Ovary (tissue), 9 donors: ENCODE results near the gene ANKRD26. TPM values are rescaled to one million over a fixed set of nuclear protein-coding genes. Genes with fewer than 3 reads are reported as not detected.
"Not testable (repeated sequence)": the region's sequence is repeated elsewhere in the genome, so short reads cannot be mapped to it uniquely, and the experiment has no call there.

ENCODE experiments used
- DNase-seq, 5 donors: peaks; one replicate each; pipeline ENCODE4 v3.0.0-alpha.2; 2019 to 2020
- H3K27ac ChIP-seq, 2 donors: fragments of 200-600 bp; one replicate each; pipeline versions ENCODE4 v1.5.1 to v1.8.0; 2019 to 2022
- H3K27me3 ChIP-seq: fragments of 200-600 bp; one replicate; pipeline ENCODE4 v1.8.0; 2022
- H3K36me3 ChIP-seq: fragments of 200-600 bp; sonication (generic); one replicate; pipeline ENCODE4 v1.5.1; 2019
- H3K4me1 ChIP-seq: one replicate; pipeline ENCODE4 v1.8.1; 2013; ENCODE audit warnings: mild to moderate bottlenecking, moderate library complexity; ENCODE audit not compliant: insufficient read depth
- H3K4me3 ChIP-seq: fragments of 200-600 bp; sonication (generic); one replicate; pipeline ENCODE4 v1.5.1; 2017
- H3K9me3 ChIP-seq, 2 donors: fragments of 200-600 bp in 1 of 2; sonication (generic) in 1 of 2; one replicate each; pipeline versions ENCODE4 v1.5.1 to v1.8.1; 2013 to 2019; ENCODE audit warnings: mild to moderate bottlenecking in 1 of 2, moderate library complexity in 1 of 2
- EP300 ChIP-seq: sonication (generic); formaldehyde crosslinking; IDR thresholded peaks from one replicate; pipeline ENCODE4 v1.6.1; 2017; ENCODE audit warnings: antibody characterized with exemption
- POLR2A ChIP-seq: fragments of 450-650 bp; IDR thresholded peaks from one replicate; pipeline ENCODE4 v1.6.1; 2017; ENCODE audit warnings: antibody characterized with exemption, mild to moderate bottlenecking, moderate library complexity
- WGBS, 3 donors: extraction: QIAGEN DNeasy Blood & Tissue Kit in 1 of 3; methylation state at CpG; one replicate each; pipeline versions ENCODE4 v1.1.5 to v1.1.7; 2013 to 2017; 5-methylcytosine and 5-hydroxymethylcytosine counted together
- intact Hi-C, 4 donors: fragments of 100-400 bp; cut with DNase I; formaldehyde crosslinking; loops; one replicate each; pipeline versions ENCODE4 v1.11.0 to v1.15.1; 2022 to 2023
- polyA plus RNA-seq, 2 donors: library from polyadenylated mRNA; stranded (reverse); fragments of 200-250 nt in 1 of 2; fragments of 350-450 nt in 1 of 2; fragmentation: Illumina TruSeq in 1 of 2; extraction: RNeasy Lipid Tissue Mini Kit (QIAGEN cat#74804) in 1 of 2; gene quantifications; one replicate each; pipeline ENCODE4 v1.2.3, GENCODE V29; 2013 to 2014
- total RNA-seq, 7 donors: library from RNA; depleted of rRNA in 2 of 7; stranded (reverse); fragments of >200 nt in 2 of 7; fragmentation: NEBNext Ultra II Directional in 3 of 7; extraction: Animal tissue kit (Norgen Biotek cat#: 25700) in 3 of 7; gene quantifications; one replicate each; pipeline versions ENCODE4 v1.1.0 to v1.2.4, GENCODE V29; 2016 to 2023
- TF ChIP-seq, protein P1 (sequence below), 3 donors: fragments of 450-650 bp in 2 of 3; fragments of 200-600 bp in 1 of 3; IDR thresholded peaks; one replicate each; pipeline versions ENCODE4 v1.5.1 to v1.8.0; 2016 to 2022; ENCODE audit warnings: antibody characterized with exemption in 3 of 3, mild to moderate bottlenecking in 1 of 3
- donor health status: DM: no; HTN: no; CAD: no; lungs with moderate emphysema.
- donor health status: DM: no; HTN: no; CAD: no.
- donor health status: Bipolar disorder and iron deficiency.
- donor health status: DM: yes; HTN: yes; CAD: no.
- donor health status: DM: no; HTN: no; CAD: no.
- donor health status: DM: yes; HTN: yes; CAD: no.

Gene ANKRD26
- total and polyA plus RNA-seq, 9 donors, result 2.2 to 12.1 (median 8.2) TPM

GRCh38 chr10:27068217-27068891 is 31.9 kb downstream of the ANKRD26 start:
- TF ChIP-seq EP300, result no peak
- no peak for TF ChIP-seq POLR2A
- TF ChIP-seq, protein P1, sequence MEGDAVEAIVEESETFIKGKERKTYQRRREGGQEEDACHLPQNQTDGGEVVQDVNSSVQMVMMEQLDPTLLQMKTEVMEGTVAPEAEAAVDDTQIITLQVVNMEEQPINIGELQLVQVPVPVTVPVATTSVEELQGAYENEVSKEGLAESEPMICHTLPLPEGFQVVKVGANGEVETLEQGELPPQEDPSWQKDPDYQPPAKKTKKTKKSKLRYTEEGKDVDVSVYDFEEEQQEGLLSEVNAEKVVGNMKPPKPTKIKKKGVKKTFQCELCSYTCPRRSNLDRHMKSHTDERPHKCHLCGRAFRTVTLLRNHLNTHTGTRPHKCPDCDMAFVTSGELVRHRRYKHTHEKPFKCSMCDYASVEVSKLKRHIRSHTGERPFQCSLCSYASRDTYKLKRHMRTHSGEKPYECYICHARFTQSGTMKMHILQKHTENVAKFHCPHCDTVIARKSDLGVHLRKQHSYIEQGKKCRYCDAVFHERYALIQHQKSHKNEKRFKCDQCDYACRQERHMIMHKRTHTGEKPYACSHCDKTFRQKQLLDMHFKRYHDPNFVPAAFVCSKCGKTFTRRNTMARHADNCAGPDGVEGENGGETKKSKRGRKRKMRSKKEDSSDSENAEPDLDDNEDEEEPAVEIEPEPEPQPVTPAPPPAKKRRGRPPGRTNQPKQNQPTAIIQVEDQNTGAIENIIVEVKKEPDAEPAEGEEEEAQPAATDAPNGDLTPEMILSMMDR (IDR thresholded peaks at IDR 0.05), result no peak
- no peaks in the 10 kb centered on the region for H3K27me3 ChIP-seq
- intact Hi-C loops, result no loop called here
- H3K27ac ChIP-seq, result no peak overlapping the region
- DNase-seq, result no peak
- H3K36me3 ChIP-seq, result no peaks in the 10 kb centered on the region
- H3K9me3 ChIP-seq, result no peaks in the 10 kb centered on the region
- WGBS, 3 donors, result 91 to 96% (median 96%) methylated on average over 2 of the region's 2 CpGs
- H3K4me3 ChIP-seq, result no peak overlapping the region
- H3K4me1 ChIP-seq, result no peaks in the 10 kb centered on the region

DNA sequence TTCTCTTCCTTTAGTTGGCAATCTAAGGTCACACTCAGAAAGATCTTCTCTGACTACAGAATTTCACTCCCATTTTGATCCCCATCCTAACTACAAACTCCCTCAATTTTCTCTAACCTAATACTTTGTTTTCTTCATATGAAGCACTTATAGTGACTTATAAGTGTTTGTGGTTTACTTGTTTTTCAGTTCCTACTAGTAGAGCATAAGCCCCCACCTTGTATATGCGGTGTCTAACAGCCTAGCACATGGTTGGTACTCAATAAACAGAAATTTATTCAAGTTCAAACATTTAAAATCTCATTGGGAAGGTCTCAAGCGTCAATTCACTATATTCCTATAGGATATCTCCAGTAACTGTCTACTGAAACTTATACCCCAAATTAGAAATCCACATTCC is 35.2 kb downstream of the ANKRD26 start:
- Histone ChIP-seq H3K36me3 (no peaks in the 10 kb centered on the region), H3K27ac (no peak overlapping the region), H3K4me3 (no peak overlapping the region), H3K4me1 (no peaks in the 10 kb centered on the region), H3K27me3 (no peaks in the 10 kb centered on the region), H3K9me3 (no peaks in the 10 kb centered on the region)
- intact Hi-C loops, result no loop called here
- no peak for DNase-seq
- 94 to 97% (median 97%) methylated on average over 2 of the region's 2 CpGs for WGBS, 3 donors
- TF ChIP-seq, protein P1 (IDR thresholded peaks at IDR 0.05), result no peak
- TF ChIP-seq POLR2A, result no peak
- no peak for TF ChIP-seq EP300

- Histone ChIP-seq H3K9me3 (no peaks in the 10 kb centered on the region), H3K4me3 (no peak overlapping the region), H3K27ac (no peak overlapping the region), H3K4me1 (no peaks in the 10 kb centered on the region), H3K36me3 (no peaks in the 10 kb centered on the region), H3K27me3 (no peaks in the 10 kb centered on the region)
- no peak for DNase-seq
- no peak for TF ChIP-seq POLR2A
- no peak for TF ChIP-seq EP300
- TF ChIP-seq, protein P1 (IDR thresholded peaks at IDR 0.05), result no peak
- intact Hi-C loops, result no loop called here
Measured at GRCh38 chr10:27052656-27053055, 47.6 kb downstream of the ANKRD26 start.

- H3K36me3 ChIP-seq, intact Hi-C loops, DNase-seq, H3K27ac ChIP-seq, H3K27me3 ChIP-seq, H3K4me3 ChIP-seq, H3K9me3 ChIP-seq, H3K4me1 ChIP-seq: not testable (repeated sequence)
- 90 to 93% (median 91%) methylated on average over 4 of the region's 4 CpGs for WGBS, 3 donors
Measured at GRCh38 chr10:27045247-27045646, 55.0 kb downstream of the ANKRD26 start.

DNA sequence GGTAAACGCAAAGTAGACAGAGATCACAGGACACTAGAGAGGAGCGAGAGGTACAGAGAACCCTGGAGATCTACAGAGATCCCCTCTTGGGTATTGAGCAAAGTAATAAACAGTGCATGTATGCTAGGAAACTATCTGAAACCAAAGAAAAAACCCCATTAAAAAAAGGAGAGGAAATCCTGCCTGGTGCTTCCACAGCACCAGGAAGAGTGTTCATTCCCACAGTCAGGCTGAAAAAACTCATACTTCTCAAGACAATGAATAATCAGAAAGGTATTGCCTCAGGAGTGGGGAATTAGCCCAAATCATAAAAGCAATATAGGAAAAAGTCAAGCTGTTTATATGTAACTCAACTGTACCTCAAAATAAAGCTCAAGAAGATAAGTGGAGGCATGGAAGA is 59.1 kb downstream of the ANKRD26 start:
- no peak for DNase-seq
- Histone ChIP-seq H3K4me1 (no peaks in the 10 kb centered on the region), H3K36me3 (no peaks in the 10 kb centered on the region), H3K9me3 (no peaks in the 10 kb centered on the region), H3K27ac (no peak overlapping the region), H3K27me3 (no peaks in the 10 kb centered on the region), H3K4me3 (no peak overlapping the region)
- intact Hi-C loops, result no loop called here
- TF ChIP-seq POLR2A, result no peak
- TF ChIP-seq, protein P1 (IDR thresholded peaks at IDR 0.05), result no peak
- TF ChIP-seq EP300, result no peak
- 95 to 97% (median 95%) methylated on average over 2 of the region's 2 CpGs for WGBS, 3 donors
